PC-3 (cell line): ENCODE measurements around the gene CSNK1G2. TPM values are rescaled to one million over a fixed set of nuclear protein-coding genes. Genes with fewer than 3 reads are reported as not detected.

ENCODE experiments used
- ATAC-seq: fragments of 200-7000 bp; cut with Tn5 transposase; 2 replicates; pipeline ENCODE4 v1.9.1; 2020; ENCODE audit warnings: mild to moderate bottlenecking, moderate library complexity
- BruUV-seq: library from RNA; stranded (reverse); fragments of 400-500 nt; replicated peaks from 2 replicates; lab custom pipeline; 2021; lab: Mats Ljungman, UMichigan
- CTCF ChIA-PET: fragments of 300-600 bp; sonication (Branson Sonifier 250); formaldehyde crosslinking; loops from one replicate; lab custom pipeline; 2022; ENCODE audit warnings: antibody characterized with exemption; lab: Charles Lee
- POLR2A ChIA-PET: fragments of 300-600 bp; sonication (Branson Sonifier 250); formaldehyde crosslinking; loops from one replicate; lab custom pipeline; 2022; ENCODE audit warnings: antibody characterized with exemption; ENCODE audit not compliant: unreplicated experiment; lab: Charles Lee
- DNase-seq: peaks from one replicate; pipeline ENCODE4 v3.0.0-alpha.2; 2015
- H2AFZ ChIP-seq: fragments of 300-600 bp; sonication (generic); 2 replicates; pipeline ENCODE4 v1.6.0; 2016; ENCODE audit warnings: antibody characterized with exemption, low read length
- H3F3A ChIP-seq: fragments of 300-600 bp; sonication (generic); one replicate; pipeline ENCODE4 v1.6.0; 2017; ENCODE audit warnings: antibody characterized with exemption, low read length, control low read depth, mild to moderate bottlenecking; ENCODE audit not compliant: unreplicated experiment
- H3K27ac ChIP-seq: fragments of 300-600 bp; sonication (generic); 2 replicates; pipeline ENCODE4 v1.5.1; 2016; ENCODE audit warnings: mild to moderate bottlenecking, low read length
- H3K27me3 ChIP-seq: fragments of 300-600 bp; sonication (generic); 2 replicates; pipeline ENCODE4 v1.6.1; 2016; ENCODE audit warnings: low read length, mixed read lengths
- H3K36me3 ChIP-seq: fragments of 300-600 bp; sonication (generic); 2 replicates; pipeline ENCODE4 v1.6.1; 2016; ENCODE audit warnings: low read depth, mixed run types, low read length, mixed read lengths
- H3K4me1 ChIP-seq: fragments of 300-600 bp; sonication (generic); 2 replicates; pipeline ENCODE4 v1.5.1; 2016; ENCODE audit warnings: low read length; ENCODE audit not compliant: insufficient read depth
- H3K4me2 ChIP-seq: fragments of 300-600 bp; sonication (generic); 2 replicates; pipeline ENCODE4 v1.6.0; 2016; ENCODE audit warnings: low read length
- H3K4me3 ChIP-seq: fragments of 300-600 bp; sonication (generic); 2 replicates; pipeline ENCODE4 v1.5.1; 2016; ENCODE audit warnings: mild to moderate bottlenecking, low read length, mixed read lengths
- H3K79me2 ChIP-seq: fragments of 300-600 bp; sonication (generic); 2 replicates; pipeline ENCODE4 v1.6.1; 2017; ENCODE audit warnings: low read length, mixed read lengths
- H3K9ac ChIP-seq: fragments of 300-600 bp; sonication (generic); 2 replicates; pipeline ENCODE4 v1.6.0; 2016; ENCODE audit warnings: mild to moderate bottlenecking, low read length
- H3K9me2 ChIP-seq: fragments of 300-600 bp; sonication (generic); replicated peaks from 2 replicates; pipeline ENCODE4 v1.6.1; 2016; ENCODE audit warnings: mixed run types, low read length, mixed read lengths
- H3K9me3 ChIP-seq: fragments of 300-600 bp; sonication (generic); 2 replicates; pipeline ENCODE4 v1.6.1; 2016; ENCODE audit warnings: low read length, mixed read lengths
- H4K20me1 ChIP-seq: fragments of 300-600 bp; sonication (generic); 2 replicates; pipeline ENCODE4 v1.6.1; 2016; ENCODE audit warnings: low read length, mixed read lengths
- CTCF ChIP-seq: fragments of 300-600 bp; sonication (generic); conservative IDR thresholded peaks from 2 replicates; pipeline ENCODE4 v1.5.1; 2017; ENCODE audit warnings: antibody characterized with exemption, low read depth, mild to moderate bottlenecking, low read length
- EZH2 ChIP-seq: fragments of 300-600 bp; sonication (generic); IDR thresholded peaks from one replicate; pipeline ENCODE4 v1.6.1; 2017; ENCODE audit warnings: antibody characterized with exemption, mild to moderate bottlenecking, low read length; ENCODE audit not compliant: unreplicated experiment
- EZH2phosphoT487 ChIP-seq: fragments of 300-600 bp; sonication (generic); IDR thresholded peaks from 2 replicates; pipeline ENCODE4 v1.6.1; 2018; ENCODE audit warnings: mild to moderate bottlenecking, antibody characterized with exemption, low read length, borderline replicate concordance
- intact Hi-C: fragments of 100-400 bp; cut with micrococcal nuclease; formaldehyde crosslinking; loops from 2 replicates; pipeline ENCODE4 v1.9.0; 2023
- total RNA-seq: library from RNA; depleted of rRNA; stranded (reverse); fragments of >200 nt; gene quantifications from 2 replicates; pipeline ENCODE4 v1.2.3, GENCODE V29; 2014

Gene CSNK1G2
- total RNA-seq, 1 experiment from 2014 or later, result 83.6 TPM

GRCh38 chr19:2014731-2015607 is 74.0 kb downstream of the CSNK1G2 start:
- H3K9me2 ChIP-seq, result no peaks in the 10 kb centered on the region
- H3K79me2 ChIP-seq, result peaks cover 35% of the 10 kb centered on the region
- intact Hi-C loops, result no loop called here
- CTCF ChIA-PET, result no interaction called here
- no peak overlapping the region for H3K27ac ChIP-seq
- H3K9me3 ChIP-seq, result no peaks in the 10 kb centered on the region
- peak; percentile 42 for ATAC-seq
- peaks cover 3% of the 10 kb centered on the region; the same call in 1 of the 2 replicates for H3K4me1 ChIP-seq
- BruUV-seq, result no TSS peak
- H3K36me3 ChIP-seq, result no peaks in the 10 kb centered on the region
- no peaks in the 10 kb centered on the region for H3F3A ChIP-seq
- no peaks in the 10 kb centered on the region for H4K20me1 ChIP-seq
- peak overlapping the region; percentile 74 for H3K4me3 ChIP-seq
- H3K9ac ChIP-seq, result peak overlapping the region; percentile 75
- DNase-seq, result no peak
- H2AFZ ChIP-seq, result no peak overlapping the region
- peak overlapping the region; percentile 83 for H3K4me2 ChIP-seq
- POLR2A ChIA-PET, result no interaction called here
- no peak for TF ChIP-seq EZH2
- TF ChIP-seq EZH2phosphoT487, result no peak
- no peak for TF ChIP-seq CTCF
- no peaks in the 10 kb centered on the region for H3K27me3 ChIP-seq

DNA sequence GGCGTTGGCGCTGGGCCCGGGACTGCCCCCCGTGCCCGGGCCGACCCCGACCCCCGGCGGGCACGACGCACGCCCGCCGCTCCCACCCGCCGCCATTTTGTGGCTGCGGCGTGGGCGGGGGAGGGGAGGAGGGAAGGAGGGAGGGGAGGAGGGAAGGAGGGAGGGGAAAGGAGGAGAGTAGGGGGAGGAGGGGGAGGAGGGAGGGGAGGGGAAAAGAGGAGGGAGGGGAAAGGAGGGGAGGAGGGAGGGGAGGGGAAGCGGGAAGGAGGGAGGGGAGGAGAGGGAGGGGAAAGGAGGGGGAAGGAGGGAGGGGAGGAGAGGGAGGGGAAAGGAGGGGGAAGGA is 74.6 kb downstream of the CSNK1G2 start, which contains the start of gene BTBD2:
TSS of gene BTBD2 (minus strand) at position 107 of the 343 bp plus-strand sequence. CDS start at position 96, 11 bp downstream.
- CTCF ChIA-PET, result no interaction called here
- H3F3A ChIP-seq, result no peaks in the 10 kb centered on the region
- peaks cover 3% of the 10 kb centered on the region; the same call in 1 of the 2 replicates for H3K4me1 ChIP-seq
- H3K36me3 ChIP-seq, result no peaks in the 10 kb centered on the region
- no peaks in the 10 kb centered on the region for H3K9me2 ChIP-seq
- H3K27ac ChIP-seq, result no peak within 1 kb of the TSS
- TF ChIP-seq EZH2phosphoT487 (no peak), CTCF (no peak), EZH2 (no peak)
- H2AFZ ChIP-seq, result peak within 1 kb of the TSS; percentile 45; the same call in 1 of the 2 replicates
- H3K9ac ChIP-seq, result peak within 1 kb of the TSS; percentile 75
- H3K79me2 ChIP-seq, result peaks cover 35% of the 10 kb centered on the region
- DNase-seq (peak; percentile 45), ATAC-seq (no peak)
- no peaks in the 10 kb centered on the region for H3K9me3 ChIP-seq
- peak within 1 kb of the TSS; percentile 74 for H3K4me3 ChIP-seq
- peak within 1 kb of the TSS; percentile 83 for H3K4me2 ChIP-seq
- intact Hi-C loops, result no loop called here
- H3K27me3 ChIP-seq, result no peaks in the 10 kb centered on the region
- no TSS peak for BruUV-seq
- H4K20me1 ChIP-seq, result no peaks in the 10 kb centered on the region
- POLR2A ChIA-PET, result no interaction called here
